ENCODE measurements around the gene RLBP1. TPM values are rescaled to one million over a fixed set of nuclear protein-coding genes. Genes with fewer than 3 reads are reported as not detected.

Gene RLBP1
- total and polyA plus RNA-seq, 2 donors (not counting 3 experiments of a cell fraction or from before 2014, with no cell fraction given) = not detected

- ChIA-PET POLR2A (no interaction called here), CTCF (no interaction called here)
- dilution Hi-C loops (cut with MboI; ENCODE audit: extremely low pct_ligation_motif_present, low sequenced_read_pairs) = no loop called here
- intact Hi-C loops (cut with micrococcal nuclease) = no loop called here
- no TSS peak for BruUV-seq (replicated peaks)
- peaks cover 0 to 2% of the 10 kb centered on the region in 2 experiments for H3K27me3 ChIP-seq (ENCODE audit: control insufficient read depth in 2 of 2, insufficient read depth in 2 of 2, low read length in 2 of 2)
- H2AFZ ChIP-seq (ENCODE audit: low read depth, low read length) = no peak overlapping the region
- no peak overlapping the region for H3K9ac ChIP-seq (replicated peaks; ENCODE audit: extremely low read depth, insufficient read depth, low read length)
- DNase-seq (ENCODE audit: low read depth, low spot score) (no peak), FAIRE-seq (no peak)
- H3K4me2 ChIP-seq (ENCODE audit: insufficient read depth, low read length) = no peak overlapping the region
- no peaks in the 10 kb centered on the region for H3K4me1 ChIP-seq (ENCODE audit: control insufficient read depth, extremely low read depth, insufficient read depth, low read length)
- no peaks in the 10 kb centered on the region for H3K36me3 ChIP-seq (ENCODE audit: control insufficient read depth in 2 of 2, extremely low read depth in 1 of 2, insufficient read depth in 2 of 2, low read length in 2 of 2)
- H3K9me1 ChIP-seq (replicated peaks; ENCODE audit: control insufficient read depth, extremely low read depth, insufficient read depth, low read length) = no peaks in the 10 kb centered on the region
- no peaks in the 10 kb centered on the region for H4K20me1 ChIP-seq (replicated peaks; ENCODE audit: control insufficient read depth, extremely low read depth, insufficient read depth, low read length)
- no peak overlapping the region for H3K27ac ChIP-seq (ENCODE audit: insufficient read depth, low read depth, low read length)
- no peaks in the 10 kb centered on the region for H3K79me2 ChIP-seq (ENCODE audit: control insufficient read depth, insufficient read depth, low read length)
- TF ChIP-seq, protein P1, sequence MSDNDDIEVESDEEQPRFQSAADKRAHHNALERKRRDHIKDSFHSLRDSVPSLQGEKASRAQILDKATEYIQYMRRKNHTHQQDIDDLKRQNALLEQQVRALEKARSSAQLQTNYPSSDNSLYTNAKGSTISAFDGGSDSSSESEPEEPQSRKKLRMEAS (IDR thresholded peaks at IDR 0.05; ENCODE audit: insufficient read depth, insufficient read length) = no peak
- TF ChIP-seq JUN (IDR thresholded peaks at IDR 0.05; ENCODE audit: borderline replicate concordance, insufficient read depth, insufficient read length, low read depth) (no peak), FOS (IDR thresholded peaks at IDR 0.05; ENCODE audit: borderline replicate concordance, insufficient read depth, low read length) (no peak), POLR2AphosphoS5 (IDR thresholded peaks at IDR 0.05; ENCODE audit: insufficient read depth, low read depth, low read length) (no peak)
- no peaks in the 10 kb centered on the region for H3K9me3 ChIP-seq (replicated peaks; ENCODE audit: control insufficient read depth, insufficient read depth, low read length)
- H3K4me3 ChIP-seq (replicated peaks in 1 of 3; ENCODE audit: insufficient read depth in 1 of 3, low read depth in 1 of 3, low read length in 3 of 3) = no peak overlapping the region
Measured at GRCh38 chr15:89227425-89227824, 6.0 kb upstream of the RLBP1 start.

DNA sequence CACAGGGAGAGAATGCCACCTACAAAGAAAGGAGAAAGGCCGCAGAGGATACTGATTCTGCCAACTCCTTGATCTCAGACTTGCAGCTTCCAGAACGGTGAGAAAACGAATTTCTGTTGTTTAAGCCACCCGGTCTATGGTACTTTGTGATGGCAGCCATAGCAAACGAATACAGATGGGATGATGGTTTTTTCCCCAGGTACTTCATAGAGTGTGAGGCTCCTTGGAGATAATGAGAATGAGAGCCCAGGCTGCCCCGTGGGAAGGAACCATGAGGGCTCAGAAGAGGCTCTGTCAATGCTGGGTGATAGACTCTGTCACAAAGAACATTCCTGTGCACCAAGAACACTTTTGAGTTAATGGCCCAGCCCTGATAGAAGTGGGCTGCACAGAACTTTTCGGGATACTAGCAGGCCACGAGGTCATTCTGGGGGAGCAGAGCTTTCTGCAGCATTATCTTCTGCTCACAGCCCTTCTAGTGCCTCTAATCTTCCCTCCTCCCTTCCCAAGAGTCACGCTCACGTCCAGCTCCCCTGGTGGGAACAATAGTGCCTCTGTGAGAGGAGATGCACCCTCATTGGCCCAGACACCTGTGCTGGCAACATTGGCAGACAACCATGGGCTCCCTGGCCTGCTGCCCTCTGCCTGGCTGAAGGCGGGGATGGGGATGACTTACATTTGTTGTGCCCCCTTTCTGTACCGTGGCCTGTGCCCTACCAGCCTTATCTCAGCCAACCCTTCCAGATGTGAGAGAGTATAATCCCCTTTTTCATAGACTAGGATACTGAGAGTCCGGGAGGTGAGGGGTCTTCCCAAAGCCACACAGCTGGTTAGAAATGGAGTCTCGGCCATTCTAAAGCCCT lies 5.2 kb upstream of the RLBP1 start:
- no peak for TF ChIP-seq JUN (IDR thresholded peaks at IDR 0.05; ENCODE audit: borderline replicate concordance, insufficient read depth, insufficient read length, low read depth)
- TF ChIP-seq MYC (IDR thresholded peaks at IDR 0.05; ENCODE audit: low read depth, low read length) = no peak
- no peak for TF ChIP-seq GATA2 (IDR thresholded peaks at IDR 0.05; ENCODE audit: insufficient read depth, insufficient read length, low read depth, low read length)
- TF ChIP-seq EZH2 (IDR thresholded peaks at IDR 0.05; ENCODE audit: borderline replicate concordance, low read depth, low read length, severe bottlenecking) = no peak
- TF ChIP-seq, protein P1 (IDR thresholded peaks at IDR 0.05; ENCODE audit: insufficient read depth, insufficient read length) = no peak
- no peak for TF ChIP-seq POLR2AphosphoS5 (IDR thresholded peaks at IDR 0.05; ENCODE audit: insufficient read depth, low read depth, low read length)
- no peak for TF ChIP-seq POLR2A (IDR thresholded peaks at IDR 0.05; ENCODE audit: low read depth, low read length)
- TF ChIP-seq, protein P2, sequence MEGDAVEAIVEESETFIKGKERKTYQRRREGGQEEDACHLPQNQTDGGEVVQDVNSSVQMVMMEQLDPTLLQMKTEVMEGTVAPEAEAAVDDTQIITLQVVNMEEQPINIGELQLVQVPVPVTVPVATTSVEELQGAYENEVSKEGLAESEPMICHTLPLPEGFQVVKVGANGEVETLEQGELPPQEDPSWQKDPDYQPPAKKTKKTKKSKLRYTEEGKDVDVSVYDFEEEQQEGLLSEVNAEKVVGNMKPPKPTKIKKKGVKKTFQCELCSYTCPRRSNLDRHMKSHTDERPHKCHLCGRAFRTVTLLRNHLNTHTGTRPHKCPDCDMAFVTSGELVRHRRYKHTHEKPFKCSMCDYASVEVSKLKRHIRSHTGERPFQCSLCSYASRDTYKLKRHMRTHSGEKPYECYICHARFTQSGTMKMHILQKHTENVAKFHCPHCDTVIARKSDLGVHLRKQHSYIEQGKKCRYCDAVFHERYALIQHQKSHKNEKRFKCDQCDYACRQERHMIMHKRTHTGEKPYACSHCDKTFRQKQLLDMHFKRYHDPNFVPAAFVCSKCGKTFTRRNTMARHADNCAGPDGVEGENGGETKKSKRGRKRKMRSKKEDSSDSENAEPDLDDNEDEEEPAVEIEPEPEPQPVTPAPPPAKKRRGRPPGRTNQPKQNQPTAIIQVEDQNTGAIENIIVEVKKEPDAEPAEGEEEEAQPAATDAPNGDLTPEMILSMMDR (IDR thresholded peaks at IDR 0.05; ENCODE audit: extremely low read depth in 1 of 2, insufficient read depth in 1 of 2, low read depth in 1 of 2, low read length in 2 of 2) = no peak
- no peak for TF ChIP-seq FOS (IDR thresholded peaks at IDR 0.05; ENCODE audit: borderline replicate concordance, insufficient read depth, low read length)
- no peak overlapping the region for H3K4me2 ChIP-seq (ENCODE audit: insufficient read depth, low read length)
- DNase-seq (ENCODE audit: low read depth, low spot score) (no peak), FAIRE-seq (no peak)
- no peaks in the 10 kb centered on the region for H3K9me3 ChIP-seq (replicated peaks; ENCODE audit: control insufficient read depth, insufficient read depth, low read length)
- CTCF ChIA-PET = interaction anchor here (5.1 kb wide), 1 partner anchor 20 kb away, joined by 38 read pairs; no protein-coding TSS in a partner anchor
- POLR2A ChIA-PET = no interaction called here
- no peak overlapping the region for H3K27ac ChIP-seq (ENCODE audit: insufficient read depth, low read depth, low read length)
- no peak overlapping the region for H3K4me3 ChIP-seq (replicated peaks in 1 of 3; ENCODE audit: insufficient read depth in 1 of 3, low read depth in 1 of 3, low read length in 3 of 3)
- no TSS peak for BruUV-seq (replicated peaks)
- H3K36me3 ChIP-seq (ENCODE audit: control insufficient read depth in 2 of 2, extremely low read depth in 1 of 2, insufficient read depth in 2 of 2, low read length in 2 of 2) = no peaks in the 10 kb centered on the region
- no peaks in the 10 kb centered on the region for H4K20me1 ChIP-seq (replicated peaks; ENCODE audit: control insufficient read depth, extremely low read depth, insufficient read depth, low read length)
- dilution Hi-C loops (cut with MboI; ENCODE audit: extremely low pct_ligation_motif_present, low sequenced_read_pairs) (no loop called here), intact Hi-C loops (cut with micrococcal nuclease) (no loop called here)
- H3K4me1 ChIP-seq (ENCODE audit: control insufficient read depth, extremely low read depth, insufficient read depth, low read length) = no peaks in the 10 kb centered on the region
- H2AFZ ChIP-seq (ENCODE audit: low read depth, low read length) = no peak overlapping the region
- no peaks in the 10 kb centered on the region for H3K9me1 ChIP-seq (replicated peaks; ENCODE audit: control insufficient read depth, extremely low read depth, insufficient read depth, low read length)
- H3K79me2 ChIP-seq (ENCODE audit: control insufficient read depth, insufficient read depth, low read length) = no peaks in the 10 kb centered on the region
- H3K27me3 ChIP-seq (ENCODE audit: control insufficient read depth in 2 of 2, insufficient read depth in 2 of 2, low read length in 2 of 2) = peaks cover 0 to 2% of the 10 kb centered on the region in 2 experiments
- H3K9ac ChIP-seq (replicated peaks; ENCODE audit: extremely low read depth, insufficient read depth, low read length) = no peak overlapping the region
